Measurements from ENCODE around the gene CXorf51B.
"Not testable (repeated sequence)": the region's sequence is repeated elsewhere in the genome, so short reads cannot be mapped to it uniquely, and the experiment has no call there.

The CXorf51B gene

GRCh38 chrX:146809471-146809870 lies at the start of gene CXorf51B:
TSS of gene CXorf51B (plus strand) at chrX:146809771. CDS start at chrX:146809792, 21 bp downstream.
- not testable (repeated sequence) for DNase-seq (ENCODE audit: low spot score)

GRCh38 chrX:146814644-146815043 lies 5.1 kb downstream of the CXorf51B start, which contains the start of gene CXorf51A:
TSS of gene CXorf51A (minus strand) at chrX:146814744. CDS start at chrX:146814723, 21 bp downstream.
- DNase-seq (ENCODE audit: low spot score), result not testable (repeated sequence)

GRCh38 chrX:146831994-146832393 lies 22.4 kb downstream of the CXorf51B start:
- DNase-seq (ENCODE audit: low spot score), result no peak

GRCh38 chrX:146854281-146854680 lies 44.7 kb downstream of the CXorf51B start:
- DNase-seq (ENCODE audit: low spot score), result no peak
